GM15510 (cell line): ENCODE data around the gene GFOD2.

Experiments
- POLR2A ChIP-seq: IDR thresholded peaks from 3 replicates; pipeline ENCODE4 v1.6.1; 2011; ENCODE audit warnings: borderline replicate concordance; ENCODE audit not compliant: insufficient read length; ENCODE audit errors: extremely low read depth

GFOD2 gene

DNA sequence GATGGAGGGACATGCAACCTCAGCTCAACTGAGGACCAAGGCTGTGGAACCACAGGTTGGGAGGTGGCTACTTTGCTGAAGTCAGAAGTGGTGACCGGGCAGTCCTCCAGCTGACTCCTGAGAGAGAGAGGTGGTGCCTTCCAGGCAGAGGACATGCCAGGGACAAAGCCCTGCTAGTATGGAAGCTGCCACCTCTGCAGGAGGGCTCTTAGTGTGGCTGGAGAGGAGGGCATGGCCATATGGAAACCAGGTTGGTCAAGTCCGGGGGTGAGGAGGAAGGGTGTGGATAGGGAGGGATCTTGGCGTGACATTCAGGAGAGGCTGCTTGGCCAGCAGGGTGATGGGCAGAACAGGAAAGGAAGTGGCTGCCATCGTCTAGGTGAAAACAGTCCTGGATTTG is 46.8 kb downstream of the GFOD2 start:
- TF ChIP-seq POLR2A, result no peak

DNA sequence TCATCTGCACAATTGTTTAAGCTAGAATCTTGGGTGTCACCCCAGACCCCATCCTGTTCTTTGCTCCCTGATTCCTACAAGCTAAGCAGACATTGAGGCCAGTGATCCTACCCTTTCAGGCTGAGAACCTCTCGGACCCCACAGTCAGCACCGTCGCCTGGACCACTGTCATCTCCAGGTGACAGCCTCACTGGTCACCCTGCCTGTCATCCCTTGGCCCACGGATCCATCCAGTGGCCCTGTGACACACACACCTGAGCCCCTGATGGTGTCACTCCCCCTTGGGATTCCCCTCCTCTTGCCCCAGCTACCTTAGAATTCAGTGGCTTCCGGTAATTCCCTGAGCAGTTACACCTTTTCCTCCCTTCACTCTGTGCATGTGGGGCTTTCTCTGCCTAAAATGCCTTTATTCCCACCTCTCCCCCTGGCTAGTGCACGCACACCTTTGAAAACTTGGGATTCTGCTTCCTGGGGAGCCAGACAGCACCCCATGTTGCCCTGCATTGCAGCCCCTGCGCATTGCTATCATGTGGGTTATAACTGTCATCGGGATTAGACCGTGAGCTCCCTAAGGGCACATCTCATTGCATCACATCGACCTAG is 49.5 kb downstream of the GFOD2 start:
- no peak for TF ChIP-seq POLR2A

DNA sequence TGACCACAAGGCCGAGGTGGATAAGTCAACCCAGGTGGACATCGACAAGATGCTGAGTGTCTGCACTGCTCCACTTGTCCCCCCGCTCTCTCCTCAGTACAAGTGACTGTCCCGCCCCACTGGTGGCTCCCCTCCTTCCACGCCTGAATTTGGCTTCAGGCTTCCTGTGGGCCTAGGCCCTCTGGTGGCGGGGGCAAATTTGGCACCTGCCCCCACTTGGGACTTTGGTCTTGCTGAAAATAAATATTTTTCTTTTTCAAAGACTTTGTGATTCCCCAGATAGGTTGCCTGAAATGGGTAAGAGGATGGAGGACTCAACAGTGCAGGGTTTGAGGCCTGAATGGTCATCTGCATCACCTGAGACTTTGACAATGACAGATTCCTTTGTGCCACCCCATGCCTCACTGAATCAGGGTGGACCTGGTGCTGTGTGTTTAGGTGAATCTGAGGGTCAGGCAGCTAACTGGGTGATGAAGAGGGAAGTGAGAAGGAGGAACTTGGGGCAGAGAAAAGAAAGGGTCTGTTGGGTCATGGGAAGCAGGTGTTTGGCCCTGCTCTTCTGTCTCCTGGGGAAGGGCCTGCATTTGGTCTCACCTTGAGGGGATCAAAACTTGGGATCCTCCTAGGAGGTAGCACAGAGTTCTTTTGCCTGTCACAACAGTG is 50.5 kb downstream of the GFOD2 start:
- no peak for TF ChIP-seq POLR2A

DNA sequence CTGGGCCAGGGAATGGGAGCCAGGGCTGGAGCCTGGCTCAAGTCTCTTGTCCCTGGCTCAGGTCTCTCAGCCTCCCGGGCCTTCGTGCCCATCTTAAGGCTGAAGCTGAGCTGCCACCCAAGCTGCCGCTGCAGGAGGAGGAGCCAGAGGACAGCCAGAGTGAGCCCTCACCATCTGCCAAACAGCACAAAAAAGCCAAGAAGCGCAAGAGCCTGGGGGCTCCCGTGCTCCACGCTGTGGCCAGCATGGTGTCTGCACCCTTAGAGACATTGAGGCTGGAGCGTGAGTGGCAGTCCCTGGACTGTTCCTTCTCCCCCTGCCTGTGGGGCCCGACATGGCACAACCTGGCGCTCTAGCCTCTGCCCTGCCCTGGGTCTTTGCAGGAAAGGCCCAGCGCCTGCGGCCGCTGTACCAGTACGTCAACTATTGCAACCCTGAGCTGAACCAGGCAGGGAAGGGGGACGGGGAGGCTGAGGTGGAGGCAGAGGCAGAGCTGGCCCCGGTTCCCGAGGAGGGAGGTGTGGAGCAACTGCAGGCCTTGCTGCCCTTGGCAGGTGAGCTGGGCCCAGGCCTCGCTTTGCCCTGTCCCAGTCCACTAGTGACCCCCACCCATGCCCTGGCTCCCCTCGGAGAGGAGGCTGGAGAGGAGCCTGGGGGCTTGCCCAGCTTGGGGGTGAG is 51.2 kb downstream of the GFOD2 start:
- peak; percentile 18 for TF ChIP-seq POLR2A

DNA sequence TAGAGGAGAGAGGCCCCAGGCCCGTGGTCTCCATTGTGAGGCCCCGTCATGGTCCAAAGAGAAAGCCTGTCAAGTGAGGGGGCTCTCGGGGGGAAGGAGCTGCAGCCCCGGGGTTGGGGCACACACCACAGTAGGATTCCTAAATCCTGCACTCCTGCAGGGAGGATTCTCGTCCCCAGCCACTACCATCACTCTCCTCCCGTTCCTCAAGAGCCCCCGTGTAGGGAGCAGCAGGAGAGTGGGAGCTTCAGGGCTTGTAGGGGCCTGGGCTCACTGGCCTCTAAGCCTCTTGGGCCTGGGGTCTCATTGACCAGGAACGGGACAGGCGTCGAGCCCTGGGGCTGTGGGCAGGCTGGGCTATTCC is 51.7 kb downstream of the GFOD2 start:
- no peak for TF ChIP-seq POLR2A

DNA sequence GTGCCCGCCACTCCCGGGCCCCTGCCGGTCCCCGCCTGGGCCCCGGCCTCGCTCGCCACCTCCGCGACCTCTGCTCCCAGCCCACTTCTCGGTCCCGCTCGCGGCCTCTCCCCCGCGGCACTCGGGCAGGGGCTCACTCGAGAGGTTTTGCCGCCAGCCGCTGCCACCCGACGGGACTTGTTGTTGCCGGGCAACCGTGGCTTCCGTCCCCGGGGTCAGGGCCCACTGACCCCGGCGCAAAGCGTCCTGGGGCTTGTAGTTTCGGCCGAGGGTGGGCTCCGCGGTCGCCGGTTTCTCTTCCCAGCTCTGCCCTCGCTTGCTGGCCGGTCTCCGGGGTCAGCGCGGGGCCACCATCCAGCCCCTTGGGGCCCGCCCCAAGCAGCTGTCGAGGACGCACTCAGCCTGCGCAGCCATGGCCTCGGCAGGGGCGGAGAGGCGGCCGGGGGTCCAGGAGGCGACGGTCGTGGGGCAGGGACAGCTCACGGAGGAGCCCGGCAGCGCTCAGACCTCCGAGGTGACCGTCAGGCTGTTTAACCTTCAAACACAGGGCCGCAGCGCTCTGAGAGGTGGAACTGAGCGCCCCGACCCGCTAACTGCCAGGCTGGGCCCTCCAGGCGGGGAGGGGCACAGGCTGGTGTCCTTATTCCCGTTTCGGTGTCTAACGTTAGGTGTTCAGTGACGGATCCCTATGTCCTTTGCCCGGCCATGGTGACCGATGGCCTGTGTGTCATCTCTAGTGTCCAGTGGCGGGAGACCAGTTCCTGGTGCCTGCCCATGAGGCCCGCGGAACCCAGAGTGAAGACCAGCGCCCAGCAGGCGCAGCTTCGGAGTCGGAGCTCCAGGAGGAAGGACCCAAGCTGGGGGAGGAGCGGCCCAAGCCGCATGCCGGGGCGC is 52.3 kb downstream of the GFOD2 start, which contains the start of the genes C16orf86 and ENKD1:
Gene C16orf86 (plus strand): TSS at position 256 of the 894 bp plus-strand sequence. CDS start 157 bp downstream, at position 413.
Gene ENKD1 (minus strand): TSS at position 192 of the 894 bp plus-strand sequence. CDS start 308 bp downstream, outside the sequence.
- no peak for TF ChIP-seq POLR2A

DNA sequence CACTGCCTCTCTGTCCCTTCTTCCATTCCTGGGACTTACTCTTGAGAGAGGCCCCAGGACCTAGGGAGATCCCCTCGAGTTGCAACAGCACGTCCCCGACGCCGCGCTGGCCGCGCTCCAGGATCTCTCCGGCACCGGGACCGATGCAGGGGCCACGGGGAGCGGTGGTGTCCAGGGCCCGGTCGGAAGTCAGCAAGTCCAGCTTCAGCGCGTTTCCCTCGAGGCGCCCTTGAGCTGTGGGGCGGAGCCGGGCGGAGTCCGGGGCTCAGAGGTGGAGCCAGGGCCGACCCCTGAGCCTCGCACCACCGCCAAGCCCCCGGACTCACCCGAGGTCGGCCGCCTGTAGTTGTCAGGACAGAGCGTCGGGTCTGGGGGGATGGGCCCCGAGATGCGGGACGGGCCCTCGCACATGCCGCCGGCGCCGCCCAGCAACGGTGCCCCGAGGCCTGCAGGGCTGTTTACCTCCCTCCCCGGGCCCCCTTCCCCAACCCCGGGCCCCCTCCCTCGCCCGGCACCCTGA is 53.0 kb downstream of the GFOD2 start:
- TF ChIP-seq POLR2A, result no peak

DNA sequence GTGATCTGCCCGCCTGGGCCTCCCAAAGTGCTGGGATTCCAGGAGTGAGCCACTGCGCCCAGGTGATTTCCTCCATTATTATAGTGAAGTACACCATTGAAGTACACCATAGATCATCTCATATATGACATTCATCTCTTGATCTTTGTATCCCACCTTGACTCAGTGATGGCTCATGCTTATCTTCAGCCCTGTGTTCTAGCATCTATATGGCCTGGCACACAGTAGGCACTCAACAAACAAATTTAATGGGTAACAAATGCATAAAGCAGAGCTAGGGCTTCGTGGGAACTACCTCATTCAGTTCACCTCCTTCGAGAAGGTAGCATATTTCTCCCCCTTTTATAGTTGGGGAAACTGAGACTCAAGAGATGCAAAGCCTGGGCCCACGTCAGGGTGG is 53.5 kb downstream of the GFOD2 start:
- no peak for TF ChIP-seq POLR2A

DNA sequence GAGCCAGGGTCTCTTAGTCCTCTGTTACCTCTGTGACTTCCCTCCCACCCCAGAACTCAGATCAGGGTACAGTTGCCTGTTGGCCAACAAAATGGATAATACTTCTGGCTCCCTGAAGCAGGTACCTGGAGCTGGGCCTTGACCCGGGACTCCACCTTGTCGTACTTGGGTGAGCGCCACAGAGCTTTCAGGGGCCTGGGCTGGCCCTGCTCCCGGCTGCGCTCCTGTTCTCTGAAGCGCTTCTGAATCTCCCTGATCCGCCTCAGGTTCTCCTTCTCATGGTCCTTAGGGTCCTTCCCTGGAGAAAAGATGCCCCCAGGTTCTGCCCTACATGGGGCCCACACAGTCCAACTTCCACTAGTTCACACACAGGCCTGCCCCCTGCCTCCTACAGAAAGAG is 54.2 kb downstream of the GFOD2 start:
- TF ChIP-seq POLR2A, result no peak

DNA sequence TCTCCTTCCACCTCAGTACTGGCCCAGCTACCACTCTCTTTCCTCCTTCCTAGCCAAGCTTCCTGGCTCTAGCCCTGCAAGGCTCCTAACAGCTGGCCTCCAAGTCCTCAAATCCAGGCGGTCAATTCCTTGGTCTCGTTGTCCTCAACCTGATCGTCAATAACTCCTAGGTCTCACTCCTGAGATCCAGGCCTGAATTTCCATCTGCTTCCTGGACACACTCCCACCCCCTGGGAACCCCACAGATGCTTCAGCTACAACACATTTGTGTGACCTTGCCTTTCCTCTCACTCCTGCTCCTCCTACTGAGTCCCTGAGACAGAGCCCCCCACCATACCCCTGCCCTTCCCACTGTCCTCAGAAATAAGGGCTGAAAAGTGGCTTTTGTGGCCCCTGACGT is 54.9 kb downstream of the GFOD2 start:
- TF ChIP-seq POLR2A, result no peak

DNA sequence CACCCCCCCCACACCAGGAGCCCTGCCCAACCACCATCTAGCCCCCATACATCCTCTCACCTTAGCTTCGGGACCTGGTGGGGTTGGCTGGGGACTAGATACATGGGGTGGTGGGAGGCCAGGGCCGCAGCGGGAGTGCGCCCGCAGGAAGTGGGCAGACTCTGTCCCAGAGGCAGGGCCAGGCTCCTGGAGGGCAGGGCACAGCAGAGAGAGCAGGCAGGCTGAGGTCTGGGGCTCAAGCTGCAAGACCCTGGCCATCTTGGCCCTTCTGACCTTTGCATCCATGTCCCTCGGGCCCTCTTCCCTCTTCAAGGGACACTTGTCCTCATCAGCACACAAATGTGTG is 55.3 kb downstream of the GFOD2 start:
- no peak for TF ChIP-seq POLR2A

DNA sequence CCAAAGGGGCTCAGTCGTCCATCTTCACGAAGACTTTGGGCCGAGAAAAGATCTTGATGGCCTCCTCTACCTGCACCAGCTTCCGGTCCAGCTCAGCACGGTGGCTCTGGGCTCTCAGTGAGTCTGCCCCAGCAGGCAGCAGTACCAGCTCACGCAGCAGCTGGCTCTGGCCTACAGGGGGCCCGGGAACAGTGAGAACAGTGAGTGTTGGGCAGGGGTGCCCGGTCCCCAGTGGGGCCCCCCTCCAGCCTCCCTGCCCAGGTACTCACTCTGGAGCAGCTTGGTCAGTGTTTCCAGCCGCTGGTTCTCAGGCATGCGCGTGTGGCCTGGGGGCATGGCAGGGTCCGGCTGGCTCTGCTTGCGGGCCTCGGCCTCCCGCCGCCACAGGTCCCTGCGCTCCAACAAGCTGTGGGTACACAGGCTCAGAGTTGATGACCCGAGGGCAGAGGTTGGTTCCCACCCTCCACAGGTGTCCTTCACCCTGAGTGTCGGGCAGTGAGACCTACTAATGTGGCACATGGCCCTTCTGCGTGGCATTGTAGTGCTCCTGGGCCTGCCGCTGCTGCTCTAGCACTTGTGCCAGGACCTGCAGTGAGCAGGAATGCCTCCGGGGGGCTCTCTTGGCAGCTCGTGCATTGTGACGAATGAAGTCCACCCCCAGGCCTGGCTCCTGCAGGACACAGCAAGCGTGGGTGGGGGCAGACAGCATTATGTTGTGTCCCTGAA is 55.8 kb downstream of the GFOD2 start:
- TF ChIP-seq POLR2A, result no peak

DNA sequence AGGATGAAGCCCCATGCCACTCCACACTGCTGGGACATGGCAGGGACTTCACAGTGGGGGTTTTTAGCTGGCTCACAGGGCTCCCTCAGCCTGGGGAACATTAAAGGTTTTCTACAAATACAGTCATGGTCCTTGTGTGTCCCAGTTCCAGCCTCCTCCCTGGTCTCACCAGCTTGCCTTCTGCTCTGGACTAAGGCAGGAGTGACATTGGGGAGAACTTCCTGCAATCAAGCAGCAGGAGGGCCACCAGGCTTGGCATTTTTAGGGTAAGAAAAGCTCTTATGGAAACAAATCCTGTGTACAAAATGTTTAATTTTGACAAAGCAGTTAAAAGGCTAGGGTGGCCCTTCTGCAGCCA is 56.5 kb downstream of the GFOD2 start:
- no peak for TF ChIP-seq POLR2A

DNA sequence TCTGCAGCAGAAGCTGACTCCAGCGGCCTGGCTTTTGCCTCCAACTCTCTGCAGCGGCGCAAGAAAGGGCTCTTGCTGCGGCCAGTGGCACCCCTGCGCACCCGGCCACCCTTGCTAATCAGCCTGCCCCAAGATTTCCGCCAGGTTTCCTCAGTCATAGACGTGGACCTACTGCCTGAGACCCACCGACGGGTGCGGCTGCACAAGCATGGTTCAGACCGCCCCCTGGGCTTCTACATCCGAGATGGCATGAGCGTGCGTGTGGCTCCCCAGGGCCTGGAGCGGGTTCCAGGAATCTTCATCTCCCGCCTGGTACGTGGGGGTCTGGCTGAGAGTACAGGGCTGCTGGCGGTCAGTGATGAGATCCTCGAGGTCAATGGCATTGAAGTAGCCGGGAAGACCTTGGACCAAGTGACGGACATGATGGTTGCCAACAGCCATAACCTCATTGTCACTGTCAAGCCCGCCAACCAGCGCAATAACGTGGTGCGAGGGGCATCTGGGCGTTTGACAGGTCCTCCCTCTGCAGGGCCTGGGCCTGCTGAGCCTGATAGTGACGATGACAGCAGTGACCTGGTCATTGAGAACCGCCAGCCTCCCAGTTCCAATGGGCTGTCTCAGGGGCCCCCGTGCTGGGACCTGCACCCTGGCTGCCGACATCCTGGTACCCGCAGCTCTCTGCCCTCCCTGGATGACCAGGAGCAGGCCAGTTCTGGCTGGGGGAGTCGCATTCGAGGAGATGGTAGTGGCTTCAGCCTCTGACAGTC is 57.0 kb downstream of the GFOD2 start:
- no peak for TF ChIP-seq POLR2A

DNA sequence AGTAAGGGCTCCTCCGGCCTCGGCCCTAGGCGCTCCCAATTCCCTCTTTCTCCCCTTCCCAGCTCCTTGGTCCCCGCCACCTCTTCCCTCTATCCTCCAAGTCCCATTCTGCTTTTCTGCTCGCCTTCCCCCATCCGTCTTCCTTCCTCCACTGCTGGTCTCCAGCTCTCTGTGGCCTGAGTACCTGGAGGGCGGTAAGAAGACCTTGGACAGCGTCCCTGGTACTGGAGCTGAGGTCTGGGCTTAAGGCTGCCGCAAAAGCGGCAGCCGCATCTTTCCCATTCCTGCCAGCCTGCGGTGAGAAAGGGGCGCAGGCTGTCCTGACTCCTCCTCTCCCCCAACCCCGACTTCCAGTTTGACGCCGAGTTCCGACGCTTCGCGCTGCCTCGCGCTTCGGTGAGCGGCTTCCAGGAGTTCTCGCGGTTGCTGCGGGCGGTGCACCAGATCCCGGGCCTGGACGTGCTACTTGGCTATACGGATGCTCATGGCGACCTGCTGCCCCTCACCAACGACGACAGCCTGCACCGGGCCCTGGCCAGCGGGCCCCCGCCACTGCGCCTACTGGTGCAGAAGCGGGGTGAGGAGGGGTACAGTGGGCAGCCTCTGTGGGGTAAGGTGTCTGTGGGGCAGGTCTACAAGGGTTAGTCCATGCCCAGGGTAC is 57.9 kb downstream of the GFOD2 start:
- no peak for TF ChIP-seq POLR2A
